Dendritic cell treated with granulocyte-macrophage colony-stimulating factor and Interleukin-4, amounts not matched to agents 40 ng/mL and 50 ng/mL, for 4 days (primary cell): ENCODE results near the gene SCRT2.
A peak's percentile ranks its signal among the peaks of the same experiment; 100 is the strongest.

Experiments
- H3K27ac Mint-ChIP-seq: one replicate; pipeline ENCODE4 v1.8.0; 2022; ENCODE audit warnings: mild to moderate bottlenecking, mixed read lengths
- H3K27me3 Mint-ChIP-seq: one replicate; pipeline ENCODE4 v1.8.0; 2022; ENCODE audit warnings: mild to moderate bottlenecking, mixed read lengths
- H3K36me3 Mint-ChIP-seq: one replicate; pipeline ENCODE4 v1.8.0; 2022; ENCODE audit warnings: low read depth, mixed read lengths
- H3K4me1 Mint-ChIP-seq: one replicate; pipeline ENCODE4 v1.8.0; 2022; ENCODE audit warnings: low read depth, mixed read lengths
- H3K4me3 Mint-ChIP-seq: one replicate; pipeline ENCODE4 v1.8.0; 2022; ENCODE audit warnings: mild to moderate bottlenecking, moderate library complexity, mixed read lengths
- H3K9me3 Mint-ChIP-seq: one replicate; pipeline ENCODE4 v1.8.0; 2022; ENCODE audit warnings: mixed read lengths
- intact Hi-C: fragments of 100-400 bp; cut with micrococcal nuclease; formaldehyde crosslinking; loops from one replicate; pipeline ENCODE4 v1.15.0; 2022

Gene SCRT2

DNA sequence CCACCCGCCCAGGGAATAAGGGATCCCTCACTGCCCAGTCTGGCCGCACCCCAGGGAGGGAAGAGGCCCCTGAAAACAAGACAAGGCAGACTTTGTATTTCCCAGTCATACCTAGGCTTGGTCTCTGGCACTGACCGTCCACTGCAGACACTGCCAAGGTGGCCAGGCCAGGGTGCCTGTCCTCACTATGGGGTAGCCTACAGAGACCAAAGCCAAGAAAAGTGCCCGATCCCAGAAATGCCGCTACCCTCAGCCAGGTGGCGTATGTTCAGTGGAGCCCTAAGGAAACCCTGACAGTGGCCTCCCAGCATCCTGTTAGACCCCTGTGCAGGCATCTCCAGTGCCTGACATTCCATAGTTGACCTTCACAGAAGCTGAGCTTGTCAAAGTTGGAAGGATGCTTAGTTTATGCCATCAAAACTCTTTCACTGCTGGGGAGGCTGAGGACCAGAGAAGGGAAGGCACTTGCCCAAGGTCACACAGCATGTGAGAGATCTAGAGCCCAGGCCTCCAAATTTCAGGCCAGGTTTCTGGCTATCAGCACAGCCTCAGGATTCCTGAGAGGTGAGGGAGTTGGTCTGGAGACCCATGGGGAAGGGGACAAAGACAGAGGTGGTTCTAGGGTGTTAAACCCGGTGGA, 2.5 kb downstream of the SCRT2 start:
- H3K27ac Mint-ChIP-seq = no peak overlapping the region
- peak overlapping the region; percentile 35 for H3K4me3 Mint-ChIP-seq
- peaks cover 65% of the 10 kb centered on the region for H3K27me3 Mint-ChIP-seq
- intact Hi-C loops = no loop called here
- H3K4me1 Mint-ChIP-seq = peaks cover 72% of the 10 kb centered on the region
- no peaks in the 10 kb centered on the region for H3K9me3 Mint-ChIP-seq
- H3K36me3 Mint-ChIP-seq = peaks cover 5% of the 10 kb centered on the region

DNA sequence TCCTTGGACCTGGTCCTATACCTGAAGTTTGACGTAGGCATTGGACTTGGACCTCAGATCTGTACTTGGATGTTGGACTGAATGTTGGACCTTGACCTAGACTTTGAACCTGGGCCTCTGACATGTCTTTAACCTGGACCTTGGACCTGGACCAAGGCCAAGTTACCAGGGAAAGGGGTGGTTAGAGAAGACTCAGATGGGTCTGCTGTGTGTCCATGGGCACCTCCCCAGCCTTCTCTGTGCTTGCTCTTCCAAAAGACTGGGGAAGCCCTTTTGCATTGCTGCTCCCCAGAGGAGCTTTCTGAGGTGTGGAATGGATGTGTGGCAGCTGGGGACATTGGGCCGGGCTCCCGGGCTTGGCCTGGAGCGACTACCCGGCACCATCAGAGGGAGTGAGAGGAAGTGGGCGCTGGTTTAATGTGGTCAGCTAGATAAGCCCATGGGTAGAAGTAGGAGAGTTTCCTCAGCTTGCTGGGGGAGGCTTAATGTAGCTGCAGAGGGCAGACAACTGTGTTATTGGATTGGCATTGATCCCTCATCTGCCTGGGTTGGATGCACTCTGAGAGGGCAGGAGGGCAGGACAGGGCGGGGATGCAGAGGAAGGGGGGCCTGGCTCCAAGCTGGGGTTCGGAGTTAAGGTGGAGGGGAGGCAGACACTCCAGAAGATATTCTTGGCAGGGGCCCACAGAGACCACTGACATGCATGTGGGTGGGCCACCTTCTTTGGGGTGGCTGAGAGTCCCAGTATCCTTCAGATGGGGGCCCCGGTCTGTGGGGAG, 4.2 kb downstream of the SCRT2 start:
- H3K27ac Mint-ChIP-seq = no peak overlapping the region
- H3K36me3 Mint-ChIP-seq = peaks cover 5% of the 10 kb centered on the region
- intact Hi-C loops = no loop called here
- H3K27me3 Mint-ChIP-seq = peaks cover 61% of the 10 kb centered on the region
- H3K4me3 Mint-ChIP-seq = peak overlapping the region; percentile 0
- no peaks in the 10 kb centered on the region for H3K9me3 Mint-ChIP-seq
- peaks cover 70% of the 10 kb centered on the region for H3K4me1 Mint-ChIP-seq

DNA sequence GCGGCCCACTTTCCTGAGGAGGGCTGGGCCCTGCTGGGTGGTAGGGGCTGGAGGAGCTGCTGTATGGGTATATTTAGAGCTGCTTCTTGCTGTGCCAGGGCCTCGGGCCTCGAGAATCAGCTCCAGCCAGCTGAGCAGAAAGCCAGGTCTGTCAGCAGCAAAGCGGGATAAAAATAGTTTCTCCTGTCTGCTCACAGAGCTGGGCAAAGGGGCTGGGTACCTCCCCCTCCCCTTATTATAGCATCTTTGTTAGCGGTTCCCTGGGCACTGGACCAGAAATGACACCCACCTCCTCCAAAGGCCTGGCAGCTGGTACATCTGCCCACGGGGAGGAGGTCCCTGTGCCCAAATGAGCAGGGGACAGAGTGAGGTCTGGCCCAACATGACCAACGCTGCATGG, 6.0 kb downstream of the SCRT2 start:
- H3K4me1 Mint-ChIP-seq = peaks cover 67% of the 10 kb centered on the region
- intact Hi-C loops = no loop called here
- H3K9me3 Mint-ChIP-seq = no peaks in the 10 kb centered on the region
- H3K27me3 Mint-ChIP-seq = peaks cover 61% of the 10 kb centered on the region
- H3K36me3 Mint-ChIP-seq = peaks cover 5% of the 10 kb centered on the region
- H3K4me3 Mint-ChIP-seq = no peak overlapping the region
- no peak overlapping the region for H3K27ac Mint-ChIP-seq

DNA sequence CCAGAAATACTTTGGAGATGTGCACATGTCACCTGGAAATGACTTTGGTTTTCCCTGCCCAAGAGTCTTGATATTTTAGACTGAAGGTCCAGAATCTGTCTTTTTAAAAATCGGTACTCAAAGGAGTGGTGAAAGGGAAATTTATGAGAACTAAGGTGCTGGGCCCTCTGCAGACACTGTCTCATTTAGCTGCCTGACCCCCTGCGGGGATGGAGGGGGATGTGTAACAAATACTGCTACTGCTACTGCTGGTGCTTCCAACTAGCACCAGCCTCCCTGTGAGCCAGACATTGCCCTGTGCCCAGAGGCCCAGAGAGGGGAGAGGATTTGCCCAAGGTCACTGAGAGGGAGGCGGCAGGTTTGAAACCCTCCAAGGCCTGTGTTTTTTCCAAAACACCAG, 7.0 kb downstream of the SCRT2 start:
- H3K4me1 Mint-ChIP-seq = peaks cover 61% of the 10 kb centered on the region
- intact Hi-C loops = no loop called here
- H3K4me3 Mint-ChIP-seq = no peak overlapping the region
- no peak overlapping the region for H3K27ac Mint-ChIP-seq
- H3K27me3 Mint-ChIP-seq = peaks cover 58% of the 10 kb centered on the region
- peaks cover 5% of the 10 kb centered on the region for H3K36me3 Mint-ChIP-seq
- no peaks in the 10 kb centered on the region for H3K9me3 Mint-ChIP-seq

DNA sequence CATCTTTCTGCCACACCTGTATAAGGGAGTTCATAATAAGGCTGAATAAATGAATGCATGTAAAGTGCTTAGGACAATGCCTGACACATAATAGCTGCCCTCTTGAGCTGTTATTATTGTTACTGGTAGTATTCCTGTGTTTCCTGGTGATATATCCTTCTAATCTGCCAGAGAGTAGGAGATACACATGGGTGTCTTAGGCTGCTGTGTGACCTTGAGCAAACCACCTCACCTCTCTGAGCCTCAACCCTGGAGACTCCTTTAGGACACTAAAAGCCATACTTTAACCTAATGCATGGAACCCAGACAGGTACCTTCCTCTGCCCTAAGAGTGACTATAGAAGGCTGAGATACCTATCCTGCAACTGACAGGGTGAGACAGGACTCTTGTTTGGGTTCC, 7.6 kb downstream of the SCRT2 start:
- intact Hi-C loops = no loop called here
- Mint-ChIP-seq H3K27ac (no peak overlapping the region), H3K27me3 (peaks cover 58% of the 10 kb centered on the region), H3K36me3 (peaks cover 7% of the 10 kb centered on the region), H3K4me3 (no peak overlapping the region), H3K9me3 (no peaks in the 10 kb centered on the region), H3K4me1 (peaks cover 64% of the 10 kb centered on the region)

DNA sequence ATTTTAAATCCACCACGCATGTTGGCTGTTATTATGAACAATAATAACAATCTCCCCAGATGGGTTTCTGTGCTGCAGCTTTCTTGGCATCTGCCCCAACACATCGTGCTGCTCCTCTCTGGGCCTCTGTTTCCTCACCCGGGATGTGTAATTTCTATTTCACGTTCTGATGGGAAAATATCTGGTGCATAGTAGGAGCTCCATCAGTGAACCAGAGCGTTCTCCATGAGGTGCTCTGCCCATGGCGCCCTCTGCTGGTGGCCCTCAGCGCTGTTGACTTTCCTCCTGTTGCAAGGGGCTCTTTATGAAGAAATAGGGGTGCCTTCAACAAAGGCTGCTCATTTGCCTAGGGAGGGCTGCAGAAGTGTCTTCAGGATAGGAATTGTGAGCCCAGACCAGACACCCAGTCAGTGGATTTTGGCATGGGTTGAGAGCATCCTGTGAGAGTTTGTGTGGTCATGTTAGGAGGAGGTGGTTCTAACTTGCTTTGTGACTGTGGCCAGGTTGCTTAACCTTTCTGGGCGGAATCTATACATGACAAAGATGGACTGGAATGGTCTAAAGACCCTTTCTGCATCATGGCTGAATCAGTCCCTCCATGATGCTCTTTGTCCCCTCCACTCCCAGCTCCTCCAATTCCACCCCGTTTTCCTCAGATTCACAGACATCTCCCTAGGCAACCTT, 8.1 kb downstream of the SCRT2 start:
- H3K4me1 Mint-ChIP-seq = peaks cover 64% of the 10 kb centered on the region
- H3K4me3 Mint-ChIP-seq = no peak overlapping the region
- H3K9me3 Mint-ChIP-seq = no peaks in the 10 kb centered on the region
- peaks cover 59% of the 10 kb centered on the region for H3K27me3 Mint-ChIP-seq
- H3K36me3 Mint-ChIP-seq = peaks cover 11% of the 10 kb centered on the region
- intact Hi-C loops = loop anchor here (1.0 to 2.0 kb wide), 2 partner anchors 15 to 106 kb away; partner anchors contain the start of gene SRXN1
- H3K27ac Mint-ChIP-seq = no peak overlapping the region

DNA sequence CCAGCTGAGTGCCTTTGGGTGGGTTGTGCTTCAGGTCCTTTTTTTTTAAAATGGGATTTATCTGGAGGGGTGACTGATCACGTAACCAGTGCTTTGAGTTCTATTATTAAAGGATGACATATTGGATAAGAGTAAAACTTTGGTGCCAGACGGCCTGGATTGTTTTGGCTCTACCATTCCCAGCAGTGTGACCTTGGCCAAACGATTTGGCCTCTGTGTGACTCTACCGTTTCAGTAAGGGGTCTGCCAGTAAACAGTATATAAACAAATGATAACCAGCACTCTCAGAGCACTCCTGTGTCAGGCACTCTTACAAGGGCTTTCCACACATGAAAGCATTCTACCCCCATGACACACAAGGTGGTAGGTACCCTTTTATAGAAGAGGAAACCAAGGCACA, 8.7 kb downstream of the SCRT2 start:
- H3K27ac Mint-ChIP-seq = no peak overlapping the region
- H3K4me1 Mint-ChIP-seq = peaks cover 64% of the 10 kb centered on the region
- H3K4me3 Mint-ChIP-seq = no peak overlapping the region
- no peaks in the 10 kb centered on the region for H3K9me3 Mint-ChIP-seq
- intact Hi-C loops = loop anchor here (1.0 to 2.0 kb wide), 2 partner anchors 14 to 106 kb away; partner anchors contain the start of gene SRXN1
- H3K36me3 Mint-ChIP-seq = peaks cover 11% of the 10 kb centered on the region
- H3K27me3 Mint-ChIP-seq = peaks cover 53% of the 10 kb centered on the region

DNA sequence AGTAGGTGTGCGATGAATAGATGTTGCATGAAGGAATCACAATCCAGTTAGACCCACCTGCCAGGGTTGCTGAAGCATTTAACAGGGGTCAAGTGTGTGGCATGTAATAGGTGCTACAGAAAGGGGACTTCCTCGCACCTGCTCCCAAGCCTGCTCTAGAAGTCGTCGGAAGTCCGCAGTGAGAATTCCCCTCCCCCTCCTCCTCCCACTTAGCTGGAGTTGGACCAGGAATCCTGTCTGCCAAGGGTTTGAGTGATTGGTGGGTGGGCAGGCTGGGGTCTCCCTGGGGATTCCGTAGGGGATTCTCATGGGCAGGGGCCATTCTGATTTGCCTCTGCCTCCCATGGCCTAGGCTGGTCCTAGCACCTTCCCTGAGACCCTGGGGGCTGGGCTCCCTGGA, 10.3 kb downstream of the SCRT2 start:
- Mint-ChIP-seq H3K36me3 (peaks cover 6% of the 10 kb centered on the region), H3K4me3 (no peak overlapping the region)

DNA sequence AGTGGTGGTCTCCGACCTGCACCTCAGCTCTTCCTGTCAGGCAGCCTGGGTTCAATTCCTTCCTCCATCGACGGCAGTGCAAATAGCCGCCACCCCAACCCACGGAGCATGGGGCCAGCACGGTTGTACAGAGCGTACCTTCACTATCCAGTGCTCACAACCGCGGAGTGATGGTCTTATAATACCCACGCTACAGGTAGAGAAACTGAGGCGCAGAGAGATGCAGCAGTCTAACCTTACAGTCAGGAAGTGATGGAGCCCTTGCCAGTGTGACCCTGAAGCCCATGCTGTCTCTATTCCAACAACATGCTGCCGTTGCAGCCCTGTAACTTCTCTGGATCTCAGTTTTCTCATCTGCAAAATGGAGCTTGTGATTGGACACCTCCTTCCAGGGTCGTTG, 11.0 kb downstream of the SCRT2 start:
- peak overlapping the region; percentile 32 for H3K27ac Mint-ChIP-seq
- peaks cover 6% of the 10 kb centered on the region for H3K36me3 Mint-ChIP-seq
- H3K27me3 Mint-ChIP-seq = peaks cover 37% of the 10 kb centered on the region
- H3K4me1 Mint-ChIP-seq = peaks cover 76% of the 10 kb centered on the region
- H3K9me3 Mint-ChIP-seq = no peaks in the 10 kb centered on the region
- intact Hi-C loops = no loop called here
- peak overlapping the region; percentile 53 for H3K4me3 Mint-ChIP-seq

More for the DNA sequence above, 10.3 kb downstream of the SCRT2 start:
- no peak overlapping the region for H3K27ac Mint-ChIP-seq
- peaks cover 41% of the 10 kb centered on the region for H3K27me3 Mint-ChIP-seq
- peaks cover 72% of the 10 kb centered on the region for H3K4me1 Mint-ChIP-seq
- intact Hi-C loops = no loop called here
- H3K9me3 Mint-ChIP-seq = no peaks in the 10 kb centered on the region

DNA sequence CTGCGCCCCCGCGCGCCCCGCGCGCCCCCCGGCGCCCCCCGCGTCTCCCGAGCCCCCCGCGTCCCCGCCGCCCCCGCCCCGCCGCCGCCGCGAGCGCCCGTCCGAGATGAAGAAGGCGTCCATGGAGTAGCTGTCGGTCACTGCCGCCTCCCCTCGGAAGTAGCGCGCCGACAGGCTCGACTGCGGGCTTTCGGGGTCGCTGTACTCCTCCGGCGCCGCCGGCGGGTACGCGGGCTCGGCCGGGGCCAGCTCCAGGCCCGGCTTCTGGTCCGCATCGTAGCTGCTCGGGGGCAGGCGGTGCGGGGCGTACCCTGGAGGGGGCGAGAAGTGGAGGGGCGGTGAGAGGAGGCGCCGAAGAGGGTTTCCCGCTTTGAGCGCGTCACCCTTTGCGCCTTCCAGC, 11.5 kb downstream of the SCRT2 start:
- H3K27me3 Mint-ChIP-seq = peaks cover 37% of the 10 kb centered on the region
- H3K4me1 Mint-ChIP-seq = peaks cover 76% of the 10 kb centered on the region
- H3K36me3 Mint-ChIP-seq = peaks cover 6% of the 10 kb centered on the region
- peak overlapping the region; percentile 32 for H3K27ac Mint-ChIP-seq
- intact Hi-C loops = no loop called here
- no peaks in the 10 kb centered on the region for H3K9me3 Mint-ChIP-seq
- H3K4me3 Mint-ChIP-seq = no peak overlapping the region

DNA sequence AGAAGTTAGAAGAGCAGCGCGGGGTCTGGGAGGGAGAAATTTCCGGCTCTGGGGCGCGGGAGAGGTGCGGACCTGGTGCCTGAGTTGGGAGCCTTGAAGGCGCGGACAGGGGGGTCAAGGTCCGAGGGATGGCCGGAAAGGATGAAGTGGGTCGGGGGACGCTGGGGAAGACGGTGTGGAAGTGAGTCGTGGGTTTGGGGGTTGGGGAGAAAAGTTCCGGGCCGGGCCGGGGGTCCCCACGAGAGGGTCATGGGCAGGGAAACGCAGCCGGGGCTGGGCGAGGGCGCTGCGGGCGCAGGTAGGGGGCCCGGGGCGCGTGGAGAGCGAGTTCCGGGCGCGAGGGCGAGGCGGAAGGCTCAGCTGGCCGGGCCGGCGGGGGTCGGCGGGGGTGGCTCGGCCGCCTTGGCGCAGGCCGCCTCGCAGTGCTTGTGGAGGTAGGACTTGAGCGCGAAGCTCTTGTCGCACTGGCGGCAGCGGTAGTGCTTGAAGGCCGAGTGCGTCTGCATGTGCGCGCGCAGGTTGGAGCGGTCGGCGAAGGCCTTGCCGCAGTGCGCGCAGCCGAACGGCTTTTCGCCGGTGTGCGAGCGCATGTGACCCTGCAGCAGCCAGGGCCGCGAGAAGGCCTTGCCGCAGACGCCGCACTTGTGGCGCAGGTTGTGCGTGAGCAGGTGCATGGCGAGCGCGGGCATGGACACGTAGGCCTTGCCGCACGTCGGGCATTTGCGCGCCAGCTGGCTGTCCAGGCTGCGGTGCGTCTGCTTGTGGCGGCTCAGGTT, 12.1 kb downstream of the SCRT2 start:
- Mint-ChIP-seq H3K9me3 (no peaks in the 10 kb centered on the region), H3K4me1 (peaks cover 76% of the 10 kb centered on the region), H3K27me3 (peaks cover 33% of the 10 kb centered on the region), H3K4me3 (peak overlapping the region; percentile 71), H3K36me3 (peaks cover 6% of the 10 kb centered on the region), H3K27ac (peak overlapping the region; percentile 90)
- intact Hi-C loops = no loop called here

DNA sequence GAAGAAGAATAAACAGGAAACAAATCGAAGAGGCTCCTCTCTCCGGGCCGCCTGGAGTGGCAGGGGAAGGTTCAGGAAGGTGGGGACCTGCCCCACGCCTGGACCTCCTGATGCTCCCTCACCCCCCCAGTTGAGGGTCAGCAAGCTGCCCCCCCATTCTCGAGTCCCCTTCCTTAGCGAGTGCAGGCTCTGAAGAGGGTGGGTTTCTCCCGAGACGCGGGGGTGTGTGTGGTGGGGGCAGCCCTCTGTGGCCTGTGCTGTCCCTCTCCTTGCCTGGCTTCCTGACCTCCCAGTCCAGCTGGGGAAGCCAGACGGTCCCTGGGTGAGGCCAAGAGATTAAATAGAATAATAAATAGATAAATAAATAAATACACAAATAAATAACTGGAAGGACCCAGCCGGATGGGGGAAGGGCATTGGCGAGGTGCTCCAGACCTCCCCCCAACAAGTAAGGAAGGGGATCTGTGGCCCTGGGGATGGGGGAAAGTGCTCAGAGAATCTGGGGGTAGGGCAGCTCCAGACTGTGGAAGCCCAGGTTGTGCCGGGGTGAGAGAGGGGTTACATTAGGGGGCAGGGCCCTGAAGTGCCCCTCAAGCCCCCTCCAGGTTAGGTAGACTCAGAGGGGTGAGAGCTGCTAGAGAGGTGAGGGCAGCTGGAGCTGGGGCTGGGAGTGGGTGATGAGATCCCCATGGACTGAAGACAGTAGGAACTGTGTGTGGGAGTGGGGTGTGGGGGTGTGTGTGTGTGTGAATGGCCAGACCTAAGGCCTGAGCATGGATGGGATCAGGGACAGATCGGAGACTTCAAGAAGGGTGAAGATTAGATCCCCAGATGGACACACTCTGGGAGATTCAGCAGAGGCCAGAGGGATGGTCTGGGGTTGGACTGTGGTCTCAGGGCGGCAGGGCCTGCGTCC, 13.1 kb downstream of the SCRT2 start:
- Mint-ChIP-seq H3K27me3 (peaks cover 33% of the 10 kb centered on the region), H3K36me3 (peaks cover 6% of the 10 kb centered on the region), H3K9me3 (no peaks in the 10 kb centered on the region), H3K27ac (peak overlapping the region; percentile 90), H3K4me3 (peak overlapping the region; percentile 73), H3K4me1 (peaks cover 85% of the 10 kb centered on the region)
- intact Hi-C loops = no loop called here
